ENCODE data around the gene HNF1A. TPM values are rescaled to one million over a fixed set of nuclear protein-coding genes. Genes with fewer than 3 reads are reported as not detected.

HNF1A gene
- total RNA-seq, 3 donors from 2014 or later (not counting 1 experiment from before 2014, with no cell fraction given) = not detected

GRCh38 chr12:121009741-121010140 lies 31.4 kb downstream of the HNF1A start:
- peaks cover 42% of the 10 kb centered on the region for H3K36me3 ChIP-seq (ENCODE audit: control insufficient read depth, insufficient read depth, low read length)
- TF ChIP-seq CTCF (IDR thresholded peaks at IDR 0.05) = no peak
- Mint-ChIP-seq H3K4me3 (no peak overlapping the region), H3K36me3 (no peaks in the 10 kb centered on the region), H3K27ac (no peak overlapping the region), H3K4me1 (peaks cover 0 to 12% of the 10 kb centered on the region in 2 donors), H3K9me3 (no peaks in the 10 kb centered on the region), H3K27me3 (ENCODE audit: low read depth in 2 of 2) (no peaks in the 10 kb centered on the region)
- DNase-seq (no peak), ATAC-seq (no peak)
- H3K27me3 ChIP-seq (ENCODE audit: control insufficient read depth, insufficient read depth, low read length) = no peaks in the 10 kb centered on the region
- H3K4me3 ChIP-seq (ENCODE audit: low read length) = no peak overlapping the region
- WGBS (ENCODE audit: insufficient coverage) = 93% methylated on average over 10 of the region's 10 CpGs
- intact Hi-C loops (cut with micrococcal nuclease) = loop anchor here (5.0 kb wide), 1 partner anchor 88 kb away; no protein-coding TSS in a partner anchor
- no peaks in the 10 kb centered on the region for H3K9me3 ChIP-seq (ENCODE audit: control insufficient read depth, insufficient read depth, low read length)
- H3K4me1 ChIP-seq (ENCODE audit: control insufficient read depth, insufficient read depth, low read length) = no peaks in the 10 kb centered on the region
- H3K27ac ChIP-seq (ENCODE audit: low read length) = no peak overlapping the region

- Histone ChIP-seq H3K36me3 (ENCODE audit: control insufficient read depth, insufficient read depth, low read length) (peaks cover 39% of the 10 kb centered on the region), H3K4me1 (ENCODE audit: control insufficient read depth, insufficient read depth, low read length) (peaks cover 3% of the 10 kb centered on the region), H3K4me3 (ENCODE audit: low read length) (no peak overlapping the region), H3K27me3 (ENCODE audit: control insufficient read depth, insufficient read depth, low read length) (no peaks in the 10 kb centered on the region), H3K9me3 (ENCODE audit: control insufficient read depth, insufficient read depth, low read length) (no peaks in the 10 kb centered on the region), H3K27ac (ENCODE audit: low read length) (no peak overlapping the region)
- Mint-ChIP-seq H3K27me3 (ENCODE audit: low read depth in 2 of 2) (no peaks in the 10 kb centered on the region), H3K27ac (no peak overlapping the region), H3K9me3 (no peaks in the 10 kb centered on the region), H3K4me1 (peaks cover 3 to 12% of the 10 kb centered on the region in 2 donors), H3K4me3 (no peak overlapping the region), H3K36me3 (no peaks in the 10 kb centered on the region)
- 93% methylated on average over 7 of the region's 8 CpGs for WGBS (ENCODE audit: insufficient coverage)
- no peak for TF ChIP-seq CTCF (IDR thresholded peaks at IDR 0.05)
- ATAC-seq = no peak
- intact Hi-C loops (cut with micrococcal nuclease) = no loop called here
- no peak for DNase-seq
Measured at GRCh38 chr12:121010860-121011259, 32.5 kb downstream of the HNF1A start.

DNA sequence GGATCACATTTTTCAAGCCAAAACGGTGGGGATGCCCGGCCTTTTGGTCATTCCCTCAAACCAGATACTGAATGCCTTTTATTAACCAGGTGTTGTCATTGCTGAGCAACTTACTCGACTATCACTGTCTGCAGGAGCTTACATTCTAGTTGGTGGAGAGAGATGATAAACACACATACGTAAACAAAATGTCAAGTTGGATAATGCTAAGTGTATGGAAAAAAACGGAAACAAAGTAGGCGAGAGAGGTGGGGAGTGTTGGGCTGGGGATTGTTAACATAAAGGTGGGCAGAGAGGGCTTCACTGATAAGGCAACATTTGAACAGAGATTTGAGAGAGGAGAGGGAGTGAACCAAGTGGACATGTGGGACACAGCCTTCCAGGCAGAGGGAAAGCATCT lies 33.5 kb downstream of the HNF1A start:
- Mint-ChIP-seq H3K27ac (no peak overlapping the region), H3K36me3 (no peaks in the 10 kb centered on the region), H3K9me3 (no peaks in the 10 kb centered on the region), H3K4me3 (peak overlapping the region; percentile 37), H3K27me3 (ENCODE audit: low read depth in 2 of 2) (no peaks in the 10 kb centered on the region), H3K4me1 (peaks cover 10 to 19% of the 10 kb centered on the region in 2 donors)
- no peaks in the 10 kb centered on the region for H3K9me3 ChIP-seq (ENCODE audit: control insufficient read depth, insufficient read depth, low read length)
- peaks cover 33% of the 10 kb centered on the region for H3K36me3 ChIP-seq (ENCODE audit: control insufficient read depth, insufficient read depth, low read length)
- H3K27ac ChIP-seq (ENCODE audit: low read length) = no peak overlapping the region
- 97% methylated on average over 6 of the region's 6 CpGs for WGBS (ENCODE audit: insufficient coverage)
- no peak overlapping the region for H3K4me3 ChIP-seq (ENCODE audit: low read length)
- no peak for TF ChIP-seq CTCF (IDR thresholded peaks at IDR 0.05)
- DNase-seq (no peak), ATAC-seq (no peak)
- no peaks in the 10 kb centered on the region for H3K27me3 ChIP-seq (ENCODE audit: control insufficient read depth, insufficient read depth, low read length)
- H3K4me1 ChIP-seq (ENCODE audit: control insufficient read depth, insufficient read depth, low read length) = peaks cover 9% of the 10 kb centered on the region
- intact Hi-C loops (cut with micrococcal nuclease) = no loop called here

- H3K9me3 ChIP-seq (ENCODE audit: control insufficient read depth, insufficient read depth, low read length) = no peaks in the 10 kb centered on the region
- Mint-ChIP-seq H3K36me3 (no peaks in the 10 kb centered on the region), H3K4me1 (peaks cover 10 to 19% of the 10 kb centered on the region in 2 donors), H3K27me3 (ENCODE audit: low read depth in 2 of 2) (no peaks in the 10 kb centered on the region), H3K9me3 (no peaks in the 10 kb centered on the region), H3K27ac (no peak overlapping the region), H3K4me3 (peak overlapping the region; percentile 17)
- 89% methylated on average over 3 of the region's 3 CpGs for WGBS (ENCODE audit: insufficient coverage)
- peaks cover 9% of the 10 kb centered on the region for H3K4me1 ChIP-seq (ENCODE audit: control insufficient read depth, insufficient read depth, low read length)
- H3K4me3 ChIP-seq (ENCODE audit: low read length) = no peak overlapping the region
- no peak for DNase-seq
- no peaks in the 10 kb centered on the region for H3K27me3 ChIP-seq (ENCODE audit: control insufficient read depth, insufficient read depth, low read length)
- intact Hi-C loops (cut with micrococcal nuclease) = no loop called here
- no peak for ATAC-seq
- H3K36me3 ChIP-seq (ENCODE audit: control insufficient read depth, insufficient read depth, low read length) = peaks cover 25% of the 10 kb centered on the region
- H3K27ac ChIP-seq (ENCODE audit: low read length) = no peak overlapping the region
- no peak for TF ChIP-seq CTCF (IDR thresholded peaks at IDR 0.05)
Measured at GRCh38 chr12:121013715-121014114, 35.4 kb downstream of the HNF1A start.

Measured in natural killer cell (primary cell).